Gastroesophageal sphincter (tissue), 4 donors: ENCODE measurements around the gene SF3A2. TPM values are rescaled to one million over a fixed set of nuclear protein-coding genes. Genes with fewer than 3 reads are reported as not detected.

Source experiments
- ATAC-seq: fragments of 150-250 bp; one replicate; pipeline ENCODE4 v1.9.1; 2016; ENCODE audit warnings: mild to moderate bottlenecking, moderate library complexity
- H3K27ac ChIP-seq, 4 donors: fragments of 200-600 bp; sonication (generic) in 3 of 4; 1 replicate in 3 of 4; 2 replicates in 1 of 4; pipeline ENCODE4 v1.5.1; 2016 to 2019
- H3K27me3 ChIP-seq: fragments of 200-600 bp; sonication (generic); one replicate; pipeline ENCODE4 v1.5.1; 2019
- H3K36me3 ChIP-seq, 2 donors: fragments of 200-600 bp; sonication (generic); one replicate each; pipeline ENCODE4 v1.5.1; 2019; ENCODE audit warnings: control low read depth in 1 of 2
- H3K4me1 ChIP-seq, 3 donors: fragments of 200-600 bp; sonication (generic); 1 replicate in 2 of 3; 2 replicates in 1 of 3; pipeline ENCODE4 v1.5.1; 2016 to 2019; ENCODE audit warnings: control low read depth in 2 of 3
- H3K4me3 ChIP-seq, 2 donors: fragments of 200-600 bp; sonication (generic); one replicate each; pipeline ENCODE4 v1.5.1; 2019; ENCODE audit warnings: mild to moderate bottlenecking in 1 of 2, moderate library complexity in 1 of 2
- H3K9me3 ChIP-seq, 3 donors: fragments of 200-600 bp; sonication (generic); one replicate each; pipeline ENCODE4 v1.5.1; 2017 to 2019; ENCODE audit warnings: control low read depth in 2 of 3
- EP300 ChIP-seq: sonication (generic); formaldehyde crosslinking; IDR thresholded peaks from one replicate; pipeline ENCODE4 v1.6.1; 2017; ENCODE audit warnings: antibody characterized with exemption, mild to moderate bottlenecking
- POLR2A ChIP-seq, 2 donors: fragments of 450-650 bp; IDR thresholded peaks; one replicate each; pipeline ENCODE4 v1.6.1; 2017; ENCODE audit warnings: antibody characterized with exemption in 2 of 2, mild to moderate bottlenecking in 2 of 2, moderate library complexity in 1 of 2
- POLR2AphosphoS5 ChIP-seq: sonication (generic); formaldehyde crosslinking; IDR thresholded peaks from one replicate; pipeline ENCODE4 v1.6.1; 2017; ENCODE audit warnings: antibody characterized with exemption
- WGBS, 2 donors: methylation state at CpG; one replicate each; pipeline ENCODE4 v1.1.5; 2018; ENCODE audit warnings: low coverage in 1 of 2; 5-methylcytosine and 5-hydroxymethylcytosine counted together
- total RNA-seq, 4 donors: library from RNA; depleted of rRNA; stranded (reverse); fragments of >200 nt; gene quantifications; one replicate each; pipeline ENCODE4 v1.1.0, GENCODE V29; 2016
- TF ChIP-seq, protein P1 (sequence below), 4 experiments: fragments of 200-600 bp in 2 of 4; fragments of 450-650 bp in 2 of 4; sonication (generic) in 1 of 4; IDR thresholded peaks; one replicate each; pipeline ENCODE4 v1.5.1; 2017 to 2019; ENCODE audit warnings: antibody characterized with exemption in 4 of 4, mild to moderate bottlenecking in 2 of 4, moderate library complexity in 2 of 4

SF3A2 gene
- total RNA-seq, 4 donors from 2014 or later, result 27.5 to 40.3 (median 37.4) TPM

DNA sequence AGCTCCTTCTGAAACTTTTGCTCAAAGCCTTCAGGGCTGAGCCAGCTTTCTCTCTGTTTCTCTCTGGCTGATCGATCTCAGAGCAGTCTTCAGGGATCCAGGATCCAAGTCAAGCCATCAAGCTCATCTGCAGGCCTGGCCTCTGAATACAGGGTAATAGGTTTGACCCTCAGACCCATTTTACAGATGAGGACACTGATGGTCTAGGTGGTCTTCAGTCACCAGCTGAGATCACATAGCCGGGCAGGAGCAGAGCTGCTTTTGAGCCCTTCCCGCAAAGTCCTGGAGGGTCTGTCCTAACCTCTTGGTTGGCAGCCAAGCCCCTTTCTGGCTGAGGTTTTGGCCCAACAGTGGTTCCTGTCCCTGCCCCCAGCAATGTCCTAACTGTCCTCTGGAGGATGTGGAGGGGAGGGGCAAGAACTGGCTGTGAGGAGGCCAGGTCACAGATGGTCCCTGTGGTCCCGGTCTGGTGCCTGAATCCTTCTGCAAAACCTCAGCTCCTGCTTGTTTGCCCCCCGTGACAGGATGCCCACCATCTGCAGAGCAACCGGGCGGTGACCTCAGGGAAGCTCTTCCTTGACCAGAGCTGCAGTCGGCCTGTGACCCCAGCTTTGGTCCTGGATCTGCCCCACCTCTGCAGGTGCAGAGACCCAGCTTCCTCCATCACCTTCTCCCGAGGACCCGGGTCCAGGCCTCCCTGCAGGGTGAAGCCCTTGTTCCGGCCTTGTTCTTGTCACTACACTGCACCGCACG, 51.1 kb downstream of the SF3A2 start:
- H3K4me3 ChIP-seq, result no peak overlapping the region

DNA sequence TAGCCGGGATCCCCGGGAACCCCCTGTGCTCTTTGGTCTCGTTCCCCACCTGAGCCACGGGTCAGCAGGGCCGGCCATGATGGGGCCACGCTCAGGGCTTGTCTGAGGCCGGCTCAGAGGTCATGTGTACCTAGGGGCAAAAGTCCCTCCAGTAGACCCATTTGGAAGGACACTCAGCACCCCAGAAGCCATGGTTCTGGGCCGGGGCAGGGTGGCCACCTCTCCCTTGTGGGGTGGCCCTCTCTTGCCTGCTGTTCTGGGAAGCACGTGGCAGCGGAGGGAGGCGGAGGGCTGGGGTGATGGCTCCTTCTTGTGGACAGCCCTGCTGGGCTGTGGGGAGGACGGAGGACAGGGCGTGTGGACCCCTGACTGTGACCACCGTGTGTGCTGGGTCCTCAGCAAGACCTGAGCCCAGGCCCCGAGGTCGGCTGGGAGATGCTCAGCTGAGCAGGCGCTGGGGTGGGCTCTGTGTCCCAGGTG, 51.8 kb downstream of the SF3A2 start:
- Histone ChIP-seq H3K4me1 (peaks cover 0 to 27% (median 23%) of the 10 kb centered on the region in 3 donors), H3K36me3 (no peaks in the 10 kb centered on the region), H3K27me3 (peaks cover 58% of the 10 kb centered on the region)

More for the DNA sequence above, 51.1 kb downstream of the SF3A2 start:
- no peaks in the 10 kb centered on the region for H3K9me3 ChIP-seq
- peaks cover 51% of the 10 kb centered on the region for H3K27me3 ChIP-seq
- no peak for ATAC-seq
- no peaks in the 10 kb centered on the region for H3K36me3 ChIP-seq
- H3K27ac ChIP-seq, result no peak overlapping the region
- H3K4me1 ChIP-seq, result peaks cover 0 to 30% (median 23%) of the 10 kb centered on the region in 3 donors
- 79 to 80% methylated on average over 2 of the region's 13 CpGs for WGBS, 2 donors
- TF ChIP-seq, protein P1, sequence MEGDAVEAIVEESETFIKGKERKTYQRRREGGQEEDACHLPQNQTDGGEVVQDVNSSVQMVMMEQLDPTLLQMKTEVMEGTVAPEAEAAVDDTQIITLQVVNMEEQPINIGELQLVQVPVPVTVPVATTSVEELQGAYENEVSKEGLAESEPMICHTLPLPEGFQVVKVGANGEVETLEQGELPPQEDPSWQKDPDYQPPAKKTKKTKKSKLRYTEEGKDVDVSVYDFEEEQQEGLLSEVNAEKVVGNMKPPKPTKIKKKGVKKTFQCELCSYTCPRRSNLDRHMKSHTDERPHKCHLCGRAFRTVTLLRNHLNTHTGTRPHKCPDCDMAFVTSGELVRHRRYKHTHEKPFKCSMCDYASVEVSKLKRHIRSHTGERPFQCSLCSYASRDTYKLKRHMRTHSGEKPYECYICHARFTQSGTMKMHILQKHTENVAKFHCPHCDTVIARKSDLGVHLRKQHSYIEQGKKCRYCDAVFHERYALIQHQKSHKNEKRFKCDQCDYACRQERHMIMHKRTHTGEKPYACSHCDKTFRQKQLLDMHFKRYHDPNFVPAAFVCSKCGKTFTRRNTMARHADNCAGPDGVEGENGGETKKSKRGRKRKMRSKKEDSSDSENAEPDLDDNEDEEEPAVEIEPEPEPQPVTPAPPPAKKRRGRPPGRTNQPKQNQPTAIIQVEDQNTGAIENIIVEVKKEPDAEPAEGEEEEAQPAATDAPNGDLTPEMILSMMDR (IDR thresholded peaks at IDR 0.05), result no peak
- TF ChIP-seq POLR2AphosphoS5 (no peak), POLR2A (IDR thresholded peaks at IDR 0.05) (no peak), EP300 (no peak)

DNA sequence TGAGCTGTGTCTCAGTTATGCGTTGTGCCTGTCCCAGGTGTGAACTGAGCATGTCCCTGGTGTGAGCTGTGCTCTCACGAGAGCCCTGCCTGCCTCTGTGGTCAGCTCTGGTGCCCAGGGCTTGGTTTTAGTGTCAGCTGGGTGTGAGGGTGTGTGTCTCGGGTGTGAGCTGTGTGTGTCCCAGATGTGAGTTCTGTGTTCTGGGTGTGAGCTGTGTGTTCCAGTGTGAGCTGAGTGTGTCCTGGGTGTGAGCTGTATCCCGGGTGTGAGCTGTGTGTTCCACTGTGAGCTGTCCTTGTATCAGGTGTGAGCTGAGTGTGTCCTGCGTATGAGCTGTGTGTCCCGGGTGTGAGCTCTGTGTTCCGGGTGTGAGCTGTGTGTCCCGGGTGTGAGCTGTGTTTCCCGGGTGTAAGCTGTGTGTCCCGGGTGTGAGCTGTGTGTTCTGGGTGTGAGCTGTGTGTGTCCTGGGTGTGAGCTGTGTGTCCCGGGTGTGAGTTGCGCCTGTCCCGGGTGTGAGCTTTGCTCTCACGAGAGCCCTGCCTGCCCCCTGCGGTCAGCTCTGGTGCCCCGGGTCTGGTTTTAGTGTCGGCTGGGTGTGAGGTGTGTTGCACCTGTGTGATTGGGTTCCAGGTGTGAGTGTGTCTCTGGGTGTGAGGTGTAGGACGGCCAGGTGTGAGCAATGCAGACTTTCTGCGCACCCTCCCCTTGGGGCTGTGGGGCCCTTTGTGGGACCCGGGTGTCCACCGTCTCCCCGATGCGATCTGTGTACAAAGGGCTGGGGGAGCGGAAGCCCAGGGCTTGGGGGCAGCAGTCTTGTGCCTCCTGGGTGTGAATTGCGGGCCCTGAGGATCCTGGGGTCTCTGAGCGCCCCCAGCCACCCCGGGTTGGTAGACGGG, 52.4 kb downstream of the SF3A2 start:
- H3K4me3 ChIP-seq, result peak overlapping the region in 1 of 2 donors; percentile 50
- no CpG with 5 or more reads among the region's 28 CpGs for WGBS, 2 donors
- H3K4me1 ChIP-seq, result peaks cover 0 to 30% (median 23%) of the 10 kb centered on the region in 3 donors
- no peaks in the 10 kb centered on the region for H3K36me3 ChIP-seq
- H3K27ac ChIP-seq, result peak overlapping the region in 1 of 4 donors; percentile 56
- H3K27me3 ChIP-seq, result peaks cover 61% of the 10 kb centered on the region
- TF ChIP-seq POLR2A (IDR thresholded peaks at IDR 0.05), result no peak
- TF ChIP-seq POLR2AphosphoS5, result no peak
- TF ChIP-seq EP300, result no peak
- TF ChIP-seq, protein P1 (IDR thresholded peaks at IDR 0.05), result no peak
- no peaks in the 10 kb centered on the region for H3K9me3 ChIP-seq
- no peak for ATAC-seq

More for the DNA sequence above, 51.8 kb downstream of the SF3A2 start:
- Histone ChIP-seq H3K9me3 (no peaks in the 10 kb centered on the region), H3K27ac (no peak overlapping the region), H3K4me3 (no peak overlapping the region)
- no CpG with 5 or more reads among the region's 17 CpGs for WGBS, 2 donors
- TF ChIP-seq POLR2AphosphoS5, result no peak
- TF ChIP-seq EP300, result no peak
- TF ChIP-seq, protein P1 (IDR thresholded peaks at IDR 0.05), result no peak
- no peak for TF ChIP-seq POLR2A (IDR thresholded peaks at IDR 0.05)
- ATAC-seq, result no peak

DNA sequence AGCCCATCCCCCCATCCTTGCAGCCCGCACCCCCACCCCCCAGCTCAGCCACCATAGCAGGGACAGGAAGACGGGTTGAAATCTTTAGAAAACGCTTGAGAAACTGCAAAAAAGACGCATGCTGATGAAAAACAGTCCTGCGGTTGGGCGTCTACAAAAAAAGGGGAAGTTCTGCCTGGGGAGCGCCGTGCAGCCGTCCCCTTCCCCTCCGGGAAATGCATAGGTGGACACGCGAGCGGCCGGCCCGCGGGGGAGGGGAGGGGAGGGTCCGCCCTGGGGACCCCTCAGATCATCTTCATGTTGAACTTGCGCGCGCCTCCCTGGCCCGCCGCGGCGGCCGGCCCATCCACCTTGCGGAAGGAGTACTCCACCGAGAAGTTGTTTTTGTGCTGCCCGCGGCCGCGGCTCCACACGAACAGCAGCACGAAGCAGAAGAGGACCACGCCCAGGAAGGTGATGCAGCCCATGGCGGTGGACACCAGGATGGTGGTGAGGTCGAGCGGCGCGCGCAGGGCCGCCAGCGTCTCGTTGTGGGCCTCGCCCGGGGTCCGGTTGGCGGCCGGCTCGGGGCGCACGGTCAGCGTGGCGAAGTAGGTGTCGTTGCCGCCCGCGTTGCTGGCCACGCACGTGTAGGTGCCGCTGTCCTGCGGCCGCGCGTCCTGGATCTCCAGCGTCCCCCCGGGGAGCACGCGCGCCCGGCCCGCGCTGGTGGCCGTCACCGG, 53.3 kb downstream of the SF3A2 start:
- H3K27me3 ChIP-seq, result peaks cover 61% of the 10 kb centered on the region
- ATAC-seq, result peak; percentile 37

More for the DNA sequence above, 53.3 kb downstream of the SF3A2 start:
- peak overlapping the region in 1 of 4 donors; percentile 56 for H3K27ac ChIP-seq
- TF ChIP-seq POLR2AphosphoS5, result no peak
- TF ChIP-seq POLR2A (IDR thresholded peaks at IDR 0.05), result no peak
- no peak for TF ChIP-seq EP300
- H3K4me3 ChIP-seq, result peak overlapping the region in 1 of 2 donors; percentile 50
- H3K4me1 ChIP-seq, result peaks cover 0 to 38% (median 31%) of the 10 kb centered on the region in 3 donors
- WGBS, 2 donors, result 0% methylated on average over 1 of the region's 74 CpGs; no CpG with 5 or more reads in 1 of the 2 donors
- no peaks in the 10 kb centered on the region for H3K9me3 ChIP-seq
- no peaks in the 10 kb centered on the region for H3K36me3 ChIP-seq
